CD4-positive, alpha-beta T cell (primary cell): ENCODE measurements around the gene ME1. TPM values are rescaled to one million over a fixed set of nuclear protein-coding genes. Genes with fewer than 3 reads are reported as not detected.
A peak's percentile ranks its signal among the peaks of the same experiment; 100 is the strongest.

Experiments used
- ATAC-seq: fragments of 200-7000 bp; cut with Tn5 transposase; one replicate; pipeline ENCODE4 v1.10.0; 2022; ENCODE audit warnings: mild to moderate bottlenecking; ENCODE audit not compliant: poor library complexity
- CTCF ChIA-PET: fragments of 350-600 bp; sonication (Branson Sonifier 250); formaldehyde crosslinking; loops from one replicate; lab custom pipeline; 2021; ENCODE audit warnings: antibody characterized with exemption, inconsistent platforms; lab: Charles Lee
- POLR2A ChIA-PET: fragments of 350-600 bp; sonication (Branson Sonifier 250); formaldehyde crosslinking; loops from one replicate; lab custom pipeline; 2021; ENCODE audit warnings: antibody characterized with exemption, inconsistent platforms; lab: Charles Lee
- DNase-seq, 14 experiments: peaks; one replicate each; pipeline ENCODE4 v3.0.0-alpha.2; 2013 to 2020; ENCODE audit warnings: mixed read lengths in 2 of 14
- H3K27ac ChIP-seq, 2 donors: one replicate each; pipeline versions ENCODE4 v1.5.1 to v1.7.0; 2013; ENCODE audit warnings: low read length in 2 of 2, low read depth in 1 of 2, mild to moderate bottlenecking in 1 of 2
- H3K27me3 ChIP-seq, 2 experiments: 1 replicate in 1 of 2; 2 replicates in 1 of 2; pipeline versions ENCODE4 v1.6.1 to v1.7.0; 2013; ENCODE audit warnings: low read length in 2 of 2, control low read depth in 1 of 2, mild to moderate bottlenecking in 1 of 2, moderate library complexity in 1 of 2; ENCODE audit not compliant: insufficient read depth in 2 of 2, control insufficient read depth in 1 of 2
- H3K36me3 ChIP-seq: one replicate; pipeline ENCODE4 v1.6.1; 2013; ENCODE audit warnings: low read length, control low read depth; ENCODE audit not compliant: insufficient read depth
- H3K4me1 ChIP-seq: one replicate; pipeline ENCODE4 v1.6.1; 2013; ENCODE audit warnings: low read length, control low read depth; ENCODE audit not compliant: insufficient read depth
- H3K4me3 ChIP-seq: one replicate; pipeline ENCODE4 v1.5.1; 2013; ENCODE audit warnings: mild to moderate bottlenecking, low read length, moderate library complexity
- H3K9me3 ChIP-seq, 2 experiments: 1 replicate in 1 of 2; 2 replicates in 1 of 2; pipeline versions ENCODE4 v1.6.1 to v1.7.0; 2013; ENCODE audit warnings: low read length in 2 of 2, mild to moderate bottlenecking in 2 of 2, control low read depth in 1 of 2, moderate library complexity in 1 of 2; ENCODE audit not compliant: control insufficient read depth in 1 of 2, insufficient read depth in 1 of 2
- H3K27ac Mint-ChIP-seq: one replicate; pipeline ENCODE4 v1.8.0; 2020; ENCODE audit warnings: mixed read lengths
- H3K27me3 Mint-ChIP-seq: one replicate; pipeline ENCODE4 v1.8.0; 2021; ENCODE audit warnings: mixed read lengths
- H3K36me3 Mint-ChIP-seq: one replicate; pipeline ENCODE4 v1.8.0; 2021; ENCODE audit warnings: low read depth, mixed read lengths
- H3K4me1 Mint-ChIP-seq: one replicate; pipeline ENCODE4 v1.8.0; 2021; ENCODE audit warnings: low read depth, mixed read lengths
- H3K4me3 Mint-ChIP-seq: one replicate; pipeline ENCODE4 v1.8.0; 2020; ENCODE audit warnings: mild to moderate bottlenecking, mixed read lengths
- H3K9me3 Mint-ChIP-seq: one replicate; pipeline ENCODE4 v1.8.0; 2020; ENCODE audit warnings: mixed read lengths
- intact Hi-C, 2 experiments: fragments of 100-400 bp; cut with DNase I in 1 of 2; cut with micrococcal nuclease in 1 of 2; formaldehyde crosslinking; loops; one replicate each; pipeline versions ENCODE4 v1.15.1 to v1.9.0; 2023 to 2025; cut with DNase I, micrococcal nuclease
- total RNA-seq, 174 experiments: library from RNA in 2 of 174; stranded (reverse) in 2 of 174; gene quantifications; one replicate each; pipeline ENCODE4 v1.2.3 and lab custom pipeline; 2021 to 2026
- TF ChIP-seq, protein P1 (sequence below): fragments of 200-600 bp; IDR thresholded peaks from one replicate; pipeline ENCODE4 v1.8.0; 2022; ENCODE audit warnings: antibody characterized with exemption, mild to moderate bottlenecking

Gene ME1
- total RNA-seq, 2 experiments from 2014 or later: not detected

- CTCF ChIA-PET: no interaction called here
Measured at GRCh38 chr6:83443516-83443915, 12.7 kb upstream of the ME1 start.

GRCh38 chr6:83442752-83443151 is 11.9 kb upstream of the ME1 start:
- TF ChIP-seq, protein P1, sequence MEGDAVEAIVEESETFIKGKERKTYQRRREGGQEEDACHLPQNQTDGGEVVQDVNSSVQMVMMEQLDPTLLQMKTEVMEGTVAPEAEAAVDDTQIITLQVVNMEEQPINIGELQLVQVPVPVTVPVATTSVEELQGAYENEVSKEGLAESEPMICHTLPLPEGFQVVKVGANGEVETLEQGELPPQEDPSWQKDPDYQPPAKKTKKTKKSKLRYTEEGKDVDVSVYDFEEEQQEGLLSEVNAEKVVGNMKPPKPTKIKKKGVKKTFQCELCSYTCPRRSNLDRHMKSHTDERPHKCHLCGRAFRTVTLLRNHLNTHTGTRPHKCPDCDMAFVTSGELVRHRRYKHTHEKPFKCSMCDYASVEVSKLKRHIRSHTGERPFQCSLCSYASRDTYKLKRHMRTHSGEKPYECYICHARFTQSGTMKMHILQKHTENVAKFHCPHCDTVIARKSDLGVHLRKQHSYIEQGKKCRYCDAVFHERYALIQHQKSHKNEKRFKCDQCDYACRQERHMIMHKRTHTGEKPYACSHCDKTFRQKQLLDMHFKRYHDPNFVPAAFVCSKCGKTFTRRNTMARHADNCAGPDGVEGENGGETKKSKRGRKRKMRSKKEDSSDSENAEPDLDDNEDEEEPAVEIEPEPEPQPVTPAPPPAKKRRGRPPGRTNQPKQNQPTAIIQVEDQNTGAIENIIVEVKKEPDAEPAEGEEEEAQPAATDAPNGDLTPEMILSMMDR: no peak
- no peaks in the 10 kb centered on the region for H3K36me3 Mint-ChIP-seq
- peaks cover 6% of the 10 kb centered on the region for H3K27me3 Mint-ChIP-seq
- Histone ChIP-seq H3K4me1 (no peaks in the 10 kb centered on the region), H3K27me3 (no peaks in the 10 kb centered on the region), H3K4me3 (no peak overlapping the region), H3K27ac (no peak overlapping the region), H3K36me3 (no peaks in the 10 kb centered on the region), H3K9me3 (no peaks in the 10 kb centered on the region)
- H3K9me3 Mint-ChIP-seq: peaks cover 3% of the 10 kb centered on the region
- intact Hi-C loops: no loop called here
- no peaks in the 10 kb centered on the region for H3K4me1 Mint-ChIP-seq
- CTCF ChIA-PET: no interaction called here
- no peak overlapping the region for H3K4me3 Mint-ChIP-seq
- no peak overlapping the region for H3K27ac Mint-ChIP-seq
- POLR2A ChIA-PET: no interaction called here
- ATAC-seq: no peak
- DNase-seq: peak in 1 of 14 experiments; percentile 6

More at GRCh38 chr6:83443516-83443915, 12.7 kb upstream of the ME1 start:
- intact Hi-C loops: no loop called here
- Histone ChIP-seq H3K27me3 (no peaks in the 10 kb centered on the region), H3K4me1 (no peaks in the 10 kb centered on the region), H3K9me3 (no peaks in the 10 kb centered on the region), H3K36me3 (no peaks in the 10 kb centered on the region), H3K4me3 (no peak overlapping the region), H3K27ac (no peak overlapping the region)
- ATAC-seq (no peak), DNase-seq (no peak)
- Mint-ChIP-seq H3K36me3 (no peaks in the 10 kb centered on the region), H3K27me3 (peaks cover 6% of the 10 kb centered on the region), H3K4me1 (no peaks in the 10 kb centered on the region), H3K27ac (no peak overlapping the region), H3K9me3 (peaks cover 3% of the 10 kb centered on the region), H3K4me3 (no peak overlapping the region)
- POLR2A ChIA-PET: no interaction called here
- TF ChIP-seq, protein P1: no peak

DNA sequence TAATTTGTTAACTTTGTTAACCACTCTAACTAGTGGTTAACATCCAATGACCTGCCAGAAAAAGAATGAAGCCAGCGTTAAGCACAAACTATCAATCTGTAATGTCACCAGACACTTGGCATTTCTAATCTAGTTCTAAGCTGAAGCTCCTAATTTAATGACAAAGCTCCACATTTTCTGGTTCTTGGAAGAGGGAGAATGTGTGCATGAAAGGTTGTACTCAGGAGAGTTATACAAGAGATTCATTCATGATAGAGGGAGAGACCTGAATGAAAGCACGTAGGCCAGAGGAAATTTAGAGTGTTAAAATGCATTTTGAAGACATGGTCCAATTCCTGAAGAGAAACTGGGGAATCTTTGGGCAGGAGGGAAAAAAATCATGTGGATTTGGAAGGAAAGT is 8.3 kb upstream of the ME1 start:
- H3K4me3 ChIP-seq: no peak overlapping the region
- no peaks in the 10 kb centered on the region for H3K4me1 ChIP-seq
- DNase-seq (no peak), ATAC-seq (no peak)
- H3K27ac ChIP-seq: no peak overlapping the region
- no peaks in the 10 kb centered on the region for H3K4me1 Mint-ChIP-seq
- H3K27ac Mint-ChIP-seq: no peak overlapping the region
- peaks cover 4% of the 10 kb centered on the region for H3K27me3 Mint-ChIP-seq
- no peaks in the 10 kb centered on the region for H3K36me3 Mint-ChIP-seq
- H3K4me3 Mint-ChIP-seq: no peak overlapping the region
- CTCF ChIA-PET: no interaction called here
- POLR2A ChIA-PET: no interaction called here
- no peaks in the 10 kb centered on the region for H3K27me3 ChIP-seq
- H3K9me3 Mint-ChIP-seq: peaks cover 3% of the 10 kb centered on the region
- no peaks in the 10 kb centered on the region for H3K36me3 ChIP-seq
- intact Hi-C loops: no loop called here
- H3K9me3 ChIP-seq: no peaks in the 10 kb centered on the region
- TF ChIP-seq, protein P1: no peak
